Measurements from ENCODE around the gene ABCA7.

Gene ABCA7

GRCh38 chr19:1040476-1041271 is 767 bp downstream of the ABCA7 start:
- DNase-seq (ENCODE audit: low spot score): peak; percentile 97

DNA sequence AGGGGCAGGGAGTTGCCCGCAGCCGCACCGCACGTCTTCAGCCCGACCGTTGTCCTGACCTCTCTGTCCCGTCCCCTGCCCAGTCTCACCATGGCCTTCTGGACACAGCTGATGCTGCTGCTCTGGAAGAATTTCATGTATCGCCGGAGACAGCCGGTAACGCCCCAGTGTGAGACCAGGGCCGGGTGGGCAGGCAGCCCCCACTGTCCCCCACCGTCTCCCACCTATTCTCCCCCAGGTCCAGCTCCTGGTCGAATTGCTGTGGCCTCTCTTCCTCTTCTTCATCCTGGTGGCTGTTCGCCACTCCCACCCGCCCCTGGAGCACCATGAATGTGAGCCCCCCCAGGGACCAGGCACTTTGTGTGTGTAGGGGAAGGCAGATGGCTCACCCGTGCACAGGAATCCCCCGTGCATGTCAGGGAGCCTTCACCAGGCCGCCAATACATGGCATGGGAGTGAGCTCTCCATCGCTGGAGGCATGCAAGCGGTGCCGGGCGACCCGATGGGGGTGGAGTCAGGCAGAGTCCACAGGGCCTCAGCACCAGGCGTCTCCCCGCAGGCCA is 1.4 kb downstream of the ABCA7 start:
- DNase-seq (ENCODE audit: low spot score): peak; percentile 31

- no peak for DNase-seq (ENCODE audit: low spot score)
Measured at GRCh38 chr19:1041835-1042685, 2.2 kb downstream of the ABCA7 start.

DNA sequence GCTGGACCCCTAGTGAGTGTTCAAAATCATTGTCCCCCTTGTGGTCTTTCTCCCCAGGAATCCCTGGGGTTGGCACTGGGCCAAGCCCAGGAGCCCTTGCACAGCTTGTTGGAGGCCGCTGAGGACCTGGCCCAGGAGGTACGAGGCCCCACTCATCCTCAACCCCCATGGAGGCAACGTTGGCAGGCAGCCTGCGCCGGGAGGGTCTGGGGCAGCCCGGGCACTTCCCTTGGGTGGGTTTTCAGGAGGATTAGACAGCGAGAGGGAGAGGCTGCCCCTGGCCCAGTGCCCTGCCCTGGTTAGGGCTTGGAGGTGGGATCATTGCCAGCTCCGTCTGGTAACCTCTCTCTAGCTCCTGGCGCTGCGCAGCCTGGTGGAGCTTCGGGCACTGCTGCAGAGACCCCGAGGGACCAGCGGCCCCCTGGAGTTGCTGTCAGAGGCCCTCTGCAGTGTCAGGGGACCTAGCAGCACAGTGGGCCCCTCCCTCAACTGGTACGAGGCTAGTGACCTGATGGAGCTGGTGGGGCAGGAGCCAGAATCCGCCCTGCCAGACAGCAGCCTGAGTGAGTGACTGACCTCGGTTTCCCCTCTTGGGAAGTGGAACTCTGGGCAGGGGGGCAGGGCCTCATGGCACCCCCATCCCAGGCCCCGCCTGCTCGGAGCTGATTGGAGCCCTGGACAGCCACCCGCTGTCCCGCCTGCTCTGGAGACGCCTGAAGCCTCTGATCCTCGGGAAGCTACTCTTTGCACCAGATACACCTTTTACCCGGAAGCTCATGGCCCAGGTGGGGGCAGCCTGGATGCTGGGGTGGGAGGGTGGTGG is 3.0 kb downstream of the ABCA7 start:
- no peak for DNase-seq (ENCODE audit: low spot score)

- peak; percentile 100 for DNase-seq (ENCODE audit: low spot score)
Measured at GRCh38 chr19:1045247-1045603, 5.3 kb downstream of the ABCA7 start.

DNA sequence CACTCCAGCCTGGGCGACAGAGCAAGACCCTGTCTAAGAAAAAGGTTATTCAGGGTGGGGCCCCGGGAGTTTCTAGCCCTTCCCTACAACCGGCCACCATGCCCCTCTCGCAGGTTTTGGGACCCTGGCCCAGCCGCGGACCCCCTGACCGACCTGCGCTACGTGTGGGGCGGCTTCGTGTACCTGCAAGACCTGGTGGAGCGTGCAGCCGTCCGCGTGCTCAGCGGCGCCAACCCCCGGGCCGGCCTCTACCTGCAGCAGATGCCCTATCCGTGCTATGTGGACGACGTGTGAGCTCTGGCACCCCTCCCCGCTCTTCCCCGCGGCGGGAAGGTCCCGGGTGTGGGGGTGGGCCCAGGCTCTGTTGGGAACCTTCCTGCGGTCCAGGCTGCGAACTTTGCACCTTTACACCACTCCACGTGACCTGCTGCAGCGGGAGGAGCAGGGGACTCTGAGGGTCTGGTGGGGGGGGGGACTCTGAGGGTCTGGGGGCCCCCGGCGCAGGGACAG is 6.3 kb downstream of the ABCA7 start:
- no peak for DNase-seq (ENCODE audit: low spot score)

DNA sequence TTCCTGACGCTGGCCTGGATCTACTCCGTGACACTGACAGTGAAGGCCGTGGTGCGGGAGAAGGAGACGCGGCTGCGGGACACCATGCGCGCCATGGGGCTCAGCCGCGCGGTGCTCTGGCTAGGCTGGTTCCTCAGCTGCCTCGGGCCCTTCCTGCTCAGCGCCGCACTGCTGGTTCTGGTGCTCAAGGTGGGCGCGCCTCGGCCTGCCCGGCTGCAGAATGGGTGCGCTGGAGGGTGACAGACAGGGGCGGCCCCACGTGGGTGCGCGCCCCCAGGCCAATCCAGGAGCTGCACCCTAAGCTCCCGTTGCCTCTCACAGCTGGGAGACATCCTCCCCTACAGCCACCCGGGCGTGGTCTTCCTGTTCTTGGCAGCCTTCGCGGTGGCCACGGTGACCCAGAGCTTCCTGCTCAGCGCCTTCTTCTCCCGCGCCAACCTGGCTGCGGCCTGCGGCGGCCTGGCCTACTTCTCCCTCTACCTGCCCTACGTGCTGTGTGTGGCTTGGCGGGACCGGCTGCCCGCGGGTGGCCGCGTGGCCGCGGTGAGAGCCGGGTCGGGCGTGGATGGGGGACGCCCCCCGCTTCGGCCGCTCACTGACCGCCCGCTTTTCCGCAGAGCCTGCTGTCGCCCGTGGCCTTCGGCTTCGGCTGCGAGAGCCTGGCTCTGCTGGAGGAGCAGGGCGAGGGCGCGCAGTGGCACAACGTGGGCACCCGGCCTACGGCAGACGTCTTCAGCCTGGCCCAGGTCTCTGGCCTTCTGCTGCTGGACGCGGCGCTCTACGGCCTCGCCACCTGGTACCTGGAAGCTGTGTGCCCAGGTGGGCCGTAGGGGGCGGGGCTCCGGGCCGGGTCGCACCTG is 7.2 kb downstream of the ABCA7 start:
- no peak for DNase-seq (ENCODE audit: low spot score)

DNA sequence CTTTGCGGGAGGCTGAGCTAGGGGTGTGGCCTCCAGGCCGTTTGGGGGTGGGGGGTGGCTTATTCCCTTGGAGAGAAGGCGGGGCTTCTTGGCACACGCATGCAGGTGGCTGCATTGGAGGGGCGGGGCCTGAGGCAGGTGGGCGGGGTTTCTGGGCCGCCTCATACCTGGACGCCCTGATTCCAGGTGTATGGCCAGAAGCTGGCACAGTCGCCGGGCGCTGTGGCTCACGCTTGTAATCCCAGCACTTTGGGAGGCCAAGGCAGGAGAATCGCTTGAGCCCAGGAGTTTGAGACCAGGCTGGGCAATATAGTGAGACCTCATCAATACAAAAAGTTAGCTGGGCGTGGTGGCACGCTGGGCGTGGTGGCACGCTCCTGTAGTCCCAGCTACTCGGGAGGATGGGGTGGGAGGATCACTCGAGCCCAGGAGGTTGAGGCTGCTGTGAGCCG is 7.8 kb downstream of the ABCA7 start:
- DNase-seq (ENCODE audit: low spot score): no peak

DNA sequence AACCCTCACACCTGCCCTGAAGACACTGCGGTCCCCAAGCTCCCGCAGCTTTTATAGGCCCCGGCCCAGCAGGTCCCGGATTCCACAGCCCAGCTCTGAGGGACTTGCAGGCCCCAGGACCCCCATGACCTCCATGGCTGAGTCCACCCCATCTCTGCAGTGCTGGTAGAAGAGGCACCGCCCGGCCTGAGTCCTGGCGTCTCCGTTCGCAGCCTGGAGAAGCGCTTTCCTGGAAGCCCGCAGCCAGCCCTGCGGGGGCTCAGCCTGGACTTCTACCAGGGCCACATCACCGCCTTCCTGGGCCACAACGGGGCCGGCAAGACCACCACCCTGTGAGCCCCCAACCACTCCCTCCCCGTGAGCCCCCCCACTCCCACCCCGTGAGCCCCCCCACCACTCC is 9.2 kb downstream of the ABCA7 start:
- no peak for DNase-seq (ENCODE audit: low spot score)

GRCh38 chr19:1049800-1050199 is 9.9 kb downstream of the ABCA7 start:
- DNase-seq (ENCODE audit: low spot score): no peak

DNA sequence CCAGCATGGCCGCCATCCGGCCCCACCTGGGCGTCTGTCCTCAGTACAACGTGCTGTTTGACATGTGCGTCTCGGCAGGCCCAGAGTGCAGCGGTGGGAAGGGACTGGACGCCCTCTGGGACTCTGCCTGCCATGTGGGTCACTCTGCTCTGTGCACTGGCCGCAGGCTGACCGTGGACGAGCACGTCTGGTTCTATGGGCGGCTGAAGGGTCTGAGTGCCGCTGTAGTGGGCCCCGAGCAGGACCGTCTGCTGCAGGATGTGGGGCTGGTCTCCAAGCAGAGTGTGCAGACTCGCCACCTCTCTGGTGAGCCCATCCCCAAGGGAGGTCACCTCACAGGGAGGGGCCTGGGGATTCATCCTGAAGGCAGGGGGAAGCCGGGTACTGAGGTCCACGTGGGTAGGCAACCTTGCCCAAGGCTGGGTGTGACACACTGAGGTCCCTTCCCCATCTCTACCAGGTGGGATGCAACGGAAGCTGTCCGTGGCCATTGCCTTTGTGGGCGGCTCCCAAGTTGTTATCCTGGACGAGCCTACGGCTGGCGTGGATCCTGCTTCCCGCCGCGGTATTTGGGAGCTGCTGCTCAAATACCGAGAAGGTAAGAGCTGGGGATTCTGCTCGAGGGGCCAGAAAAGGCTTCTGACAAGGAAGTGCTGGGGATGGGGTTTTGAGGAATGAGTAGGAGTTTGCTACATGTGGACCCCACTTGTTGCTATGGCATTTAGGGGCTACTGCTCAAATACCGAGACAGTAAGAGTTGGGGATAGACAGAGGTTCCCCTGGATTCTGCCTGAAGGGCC is 11.3 kb downstream of the ABCA7 start:
- DNase-seq (ENCODE audit: low spot score): no peak

DNA sequence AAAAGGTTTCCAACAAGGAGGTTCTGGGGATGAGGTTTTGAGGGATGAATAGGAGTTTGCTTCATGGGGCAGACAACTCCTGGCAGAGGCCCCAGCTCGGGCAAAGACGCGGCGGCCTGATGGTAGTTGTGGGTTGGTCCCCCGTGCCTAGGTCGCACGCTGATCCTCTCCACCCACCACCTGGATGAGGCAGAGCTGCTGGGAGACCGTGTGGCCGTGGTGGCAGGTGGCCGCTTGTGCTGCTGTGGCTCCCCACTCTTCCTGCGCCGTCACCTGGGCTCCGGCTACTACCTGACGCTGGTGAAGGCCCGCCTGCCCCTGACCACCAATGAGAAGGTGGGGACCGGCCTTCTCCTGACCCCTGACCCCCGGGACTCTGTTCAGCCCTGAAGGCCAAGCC is 11.9 kb downstream of the ABCA7 start:
- no peak for DNase-seq (ENCODE audit: low spot score)

GRCh38 chr19:1052349-1052975 is 12.6 kb downstream of the ABCA7 start:
- DNase-seq (ENCODE audit: low spot score): no peak

DNA sequence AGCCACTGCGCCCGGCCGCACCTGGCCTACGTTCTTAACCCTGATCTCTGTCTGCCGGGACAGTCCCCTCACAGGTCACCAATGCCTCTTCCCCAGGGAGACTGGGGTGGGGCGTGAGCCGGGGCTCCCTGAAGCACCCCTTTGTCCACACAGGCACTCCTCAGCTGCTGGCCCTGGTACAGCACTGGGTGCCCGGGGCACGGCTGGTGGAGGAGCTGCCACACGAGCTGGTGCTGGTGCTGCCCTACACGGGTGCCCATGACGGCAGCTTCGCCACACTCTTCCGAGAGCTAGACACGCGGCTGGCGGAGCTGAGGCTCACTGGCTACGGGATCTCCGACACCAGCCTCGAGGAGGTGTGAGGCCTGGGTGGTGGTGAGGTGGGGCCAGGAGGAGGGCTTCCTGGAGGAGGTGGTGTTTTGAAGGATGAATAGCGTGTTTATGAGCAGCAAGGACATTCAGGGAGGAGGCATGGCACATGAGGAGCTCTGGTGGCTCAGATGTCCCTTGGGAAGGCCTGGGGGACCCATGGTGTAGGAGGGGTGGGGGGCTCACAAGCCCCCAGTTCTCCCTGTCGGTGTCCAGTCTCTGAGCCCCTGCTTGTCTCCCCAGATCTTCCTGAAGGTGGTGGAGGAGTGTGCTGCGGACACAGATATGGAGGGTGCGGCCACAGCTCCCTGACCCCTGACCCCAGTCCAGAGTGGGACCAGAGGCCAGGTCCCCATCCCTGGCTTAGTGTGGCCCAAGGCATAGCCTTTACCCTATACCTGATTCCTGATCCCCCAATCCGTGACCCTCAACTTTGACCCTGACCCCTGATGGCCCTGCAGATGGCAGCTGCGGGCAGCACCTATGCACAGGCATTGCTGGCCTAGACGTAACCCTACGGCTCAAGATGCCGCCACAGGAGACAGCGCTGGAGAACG is 13.5 kb downstream of the ABCA7 start:
- no peak for DNase-seq (ENCODE audit: low spot score)

- no peak for DNase-seq (ENCODE audit: low spot score)
Measured at GRCh38 chr19:1054102-1055027, 14.5 kb downstream of the ABCA7 start.

DNA sequence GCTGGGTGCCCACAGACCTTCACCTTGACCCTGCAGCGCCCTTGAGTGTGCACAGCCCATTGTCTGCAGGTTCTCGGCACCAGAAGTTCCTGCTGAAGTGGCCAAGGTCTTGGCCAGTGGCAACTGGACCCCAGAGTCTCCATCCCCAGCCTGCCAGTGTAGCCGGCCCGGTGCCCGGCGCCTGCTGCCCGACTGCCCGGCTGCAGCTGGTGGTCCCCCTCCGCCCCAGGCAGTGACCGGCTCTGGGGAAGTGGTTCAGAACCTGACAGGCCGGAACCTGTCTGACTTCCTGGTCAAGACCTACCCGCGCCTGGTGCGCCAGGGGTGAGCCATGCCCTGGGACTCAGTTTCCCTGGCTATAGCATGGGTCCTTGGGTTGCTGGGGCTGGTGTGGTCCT is 15.1 kb downstream of the ABCA7 start:
- no peak for DNase-seq (ENCODE audit: low spot score)

GRCh38 chr19:1055886-1056620 is 16.1 kb downstream of the ABCA7 start:
- no peak for DNase-seq (ENCODE audit: low spot score)
